ENCODE measurements around the gene PDGFA.
A peak's percentile ranks its signal among the peaks of the same experiment; 100 is the strongest.

The PDGFA gene

DNA sequence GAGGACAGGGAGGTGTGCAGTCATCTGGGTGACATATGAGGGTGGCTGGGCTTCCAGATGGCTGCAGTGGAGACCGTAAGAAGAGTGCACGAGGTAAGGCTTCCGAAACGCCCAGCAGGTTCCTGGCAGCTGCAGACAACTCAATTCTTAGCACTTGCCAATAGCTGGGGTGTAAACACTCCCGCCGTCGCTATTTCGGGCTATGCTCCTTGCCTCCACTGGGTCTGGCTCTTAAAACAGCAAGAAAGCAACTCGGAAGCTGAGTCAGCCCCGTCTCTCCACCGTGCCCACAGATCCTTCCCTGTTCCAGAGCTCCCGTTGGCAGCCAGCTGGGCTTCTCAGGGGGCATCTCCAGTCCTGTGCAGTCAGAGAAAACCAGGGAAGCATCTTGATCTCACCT is 6.1 kb upstream of the PDGFA start:
- no peaks in the 10 kb centered on the region for H3K27me3 ChIP-seq (ENCODE audit: control insufficient read depth, insufficient read depth, low read length)
- H3K4me2 ChIP-seq (ENCODE audit: low read length): no peak overlapping the region
- TF ChIP-seq CTCF (IDR thresholded peaks at IDR 0.05): no peak
- H3K79me2 ChIP-seq: no peaks in the 10 kb centered on the region
- no peak overlapping the region for H3K4me3 ChIP-seq (ENCODE audit: low read depth, low read length)
- no peaks in the 10 kb centered on the region for H3K36me3 ChIP-seq (ENCODE audit: control insufficient read depth, insufficient read depth, low read length)
- H2AFZ ChIP-seq: no peak overlapping the region
- H3K27ac ChIP-seq: no peak overlapping the region
- no peaks in the 10 kb centered on the region for H3K9me3 ChIP-seq (ENCODE audit: control insufficient read depth, low read length)
- peaks cover 9% of the 10 kb centered on the region for H3K4me1 ChIP-seq
- no peak overlapping the region for H3K9ac ChIP-seq

- Histone ChIP-seq H2AFZ (no peak overlapping the region), H3K4me2 (ENCODE audit: low read length) (no peak overlapping the region), H3K9me3 (ENCODE audit: control insufficient read depth, low read length) (no peaks in the 10 kb centered on the region), H3K4me3 (ENCODE audit: low read depth, low read length) (no peak overlapping the region), H3K9ac (no peak overlapping the region), H3K79me2 (no peaks in the 10 kb centered on the region), H3K36me3 (ENCODE audit: control insufficient read depth, insufficient read depth, low read length) (no peaks in the 10 kb centered on the region), H3K27me3 (ENCODE audit: control insufficient read depth, insufficient read depth, low read length) (no peaks in the 10 kb centered on the region), H3K4me1 (peaks cover 9% of the 10 kb centered on the region), H3K27ac (no peak overlapping the region)
- TF ChIP-seq CTCF (IDR thresholded peaks at IDR 0.05): no peak
These were observed 5.2 kb upstream of the PDGFA start for GRCh38 chr7:524800-525199.

GRCh38 chr7:523347-524336 is 4.0 kb upstream of the PDGFA start:
- H3K79me2 ChIP-seq: no peaks in the 10 kb centered on the region
- H3K27ac ChIP-seq: no peak overlapping the region
- no peaks in the 10 kb centered on the region for H3K9me3 ChIP-seq (ENCODE audit: control insufficient read depth, low read length)
- no peaks in the 10 kb centered on the region for H3K27me3 ChIP-seq (ENCODE audit: control insufficient read depth, insufficient read depth, low read length)
- no peak overlapping the region for H3K4me2 ChIP-seq (ENCODE audit: low read length)
- TF ChIP-seq CTCF (IDR thresholded peaks at IDR 0.05): no peak
- H3K4me3 ChIP-seq (ENCODE audit: low read depth, low read length): no peak overlapping the region
- H3K36me3 ChIP-seq (ENCODE audit: control insufficient read depth, insufficient read depth, low read length): no peaks in the 10 kb centered on the region
- H3K4me1 ChIP-seq: peaks cover 9% of the 10 kb centered on the region
- H3K9ac ChIP-seq: no peak overlapping the region
- H2AFZ ChIP-seq: no peak overlapping the region

- H3K27ac ChIP-seq: no peak overlapping the region
- no peak overlapping the region for H3K9ac ChIP-seq
- H3K79me2 ChIP-seq: no peaks in the 10 kb centered on the region
- no peak for TF ChIP-seq CTCF (IDR thresholded peaks at IDR 0.05)
- peaks cover 9% of the 10 kb centered on the region for H3K4me1 ChIP-seq
- peak overlapping the region; percentile 88 for H3K4me2 ChIP-seq (ENCODE audit: low read length)
- H3K27me3 ChIP-seq (ENCODE audit: control insufficient read depth, insufficient read depth, low read length): no peaks in the 10 kb centered on the region
- no peaks in the 10 kb centered on the region for H3K36me3 ChIP-seq (ENCODE audit: control insufficient read depth, insufficient read depth, low read length)
- H2AFZ ChIP-seq: no peak overlapping the region
- no peak overlapping the region for H3K4me3 ChIP-seq (ENCODE audit: low read depth, low read length)
- H3K9me3 ChIP-seq (ENCODE audit: control insufficient read depth, low read length): no peaks in the 10 kb centered on the region
These were observed 3.3 kb upstream of the PDGFA start for GRCh38 chr7:522951-523314.
